GM18517 (cell line): Measurements from ENCODE around the gene ZBTB44.

Experiments
- ATAC-seq: cut with Tn5 transposase; IDR thresholded peaks from one replicate; pipeline ENCODE4 v1.9.1; 2021; ENCODE audit warnings: mild to moderate bottlenecking, moderate library complexity; ENCODE audit not compliant: unreplicated experiment

The ZBTB44 gene

DNA sequence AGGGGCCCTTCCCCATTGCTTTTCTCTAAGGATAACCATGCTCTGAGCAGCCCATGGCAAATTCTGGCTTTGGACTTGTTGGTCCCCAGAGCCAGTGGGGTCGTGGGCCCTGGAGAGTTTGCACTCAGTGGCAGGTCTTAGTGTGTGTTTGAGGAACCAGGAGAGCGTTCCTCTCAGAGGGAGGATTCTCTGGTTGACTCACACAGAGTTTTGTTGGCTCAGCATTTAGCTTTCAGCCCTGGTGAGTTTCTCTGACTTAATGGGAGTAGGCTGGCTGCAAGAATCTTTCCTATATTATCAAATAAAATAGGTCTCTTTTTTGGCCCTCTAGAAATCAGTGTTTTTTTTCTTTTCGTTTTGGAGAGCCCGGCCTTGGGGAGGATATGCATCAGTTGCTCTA, 134.2 kb downstream of the ZBTB44 start:
- no peak for ATAC-seq

DNA sequence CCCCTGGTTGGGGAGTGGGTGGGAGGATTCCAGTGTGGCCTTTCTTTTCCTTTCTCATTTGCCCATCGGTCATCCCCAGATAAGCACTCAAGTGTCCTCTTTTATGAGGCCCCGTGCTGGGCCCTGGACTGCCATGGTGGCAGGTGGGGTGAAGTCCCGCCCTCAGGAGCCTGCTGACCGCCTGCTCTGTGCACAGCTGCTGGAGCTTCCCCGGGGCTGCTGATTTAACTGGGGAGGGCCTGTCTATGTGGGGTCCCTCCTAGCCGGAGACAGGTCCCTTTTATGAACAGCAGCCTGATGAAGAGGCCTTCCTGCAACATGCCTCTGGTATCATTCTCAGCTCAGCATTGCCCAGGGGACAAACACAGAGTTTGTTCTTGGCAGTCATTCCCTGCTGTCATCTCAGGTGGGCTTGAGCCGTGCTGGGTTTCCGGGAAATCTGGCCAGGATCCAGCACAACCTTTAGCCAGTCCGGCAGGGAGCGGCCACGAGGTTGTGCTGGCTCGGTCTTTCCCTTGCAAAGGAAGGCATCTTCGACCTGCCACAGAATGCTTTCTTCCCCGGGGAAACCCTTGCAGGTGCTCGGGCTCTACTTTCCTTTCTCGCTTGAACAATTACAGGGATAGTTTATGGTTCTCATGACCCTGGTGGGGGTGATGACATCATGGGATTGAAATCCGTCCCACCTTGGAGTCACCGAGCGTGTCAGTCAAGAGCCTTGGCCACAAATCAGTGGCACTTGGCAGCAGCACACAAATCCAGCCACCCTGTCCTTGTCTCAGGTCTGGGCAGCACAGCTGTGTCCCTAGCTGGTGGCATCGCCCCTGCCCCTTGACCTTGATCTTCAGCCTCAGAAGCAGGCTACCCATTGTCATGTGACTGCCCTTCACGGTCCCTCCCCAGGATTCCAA, 135.1 kb downstream of the ZBTB44 start:
- no peak for ATAC-seq

DNA sequence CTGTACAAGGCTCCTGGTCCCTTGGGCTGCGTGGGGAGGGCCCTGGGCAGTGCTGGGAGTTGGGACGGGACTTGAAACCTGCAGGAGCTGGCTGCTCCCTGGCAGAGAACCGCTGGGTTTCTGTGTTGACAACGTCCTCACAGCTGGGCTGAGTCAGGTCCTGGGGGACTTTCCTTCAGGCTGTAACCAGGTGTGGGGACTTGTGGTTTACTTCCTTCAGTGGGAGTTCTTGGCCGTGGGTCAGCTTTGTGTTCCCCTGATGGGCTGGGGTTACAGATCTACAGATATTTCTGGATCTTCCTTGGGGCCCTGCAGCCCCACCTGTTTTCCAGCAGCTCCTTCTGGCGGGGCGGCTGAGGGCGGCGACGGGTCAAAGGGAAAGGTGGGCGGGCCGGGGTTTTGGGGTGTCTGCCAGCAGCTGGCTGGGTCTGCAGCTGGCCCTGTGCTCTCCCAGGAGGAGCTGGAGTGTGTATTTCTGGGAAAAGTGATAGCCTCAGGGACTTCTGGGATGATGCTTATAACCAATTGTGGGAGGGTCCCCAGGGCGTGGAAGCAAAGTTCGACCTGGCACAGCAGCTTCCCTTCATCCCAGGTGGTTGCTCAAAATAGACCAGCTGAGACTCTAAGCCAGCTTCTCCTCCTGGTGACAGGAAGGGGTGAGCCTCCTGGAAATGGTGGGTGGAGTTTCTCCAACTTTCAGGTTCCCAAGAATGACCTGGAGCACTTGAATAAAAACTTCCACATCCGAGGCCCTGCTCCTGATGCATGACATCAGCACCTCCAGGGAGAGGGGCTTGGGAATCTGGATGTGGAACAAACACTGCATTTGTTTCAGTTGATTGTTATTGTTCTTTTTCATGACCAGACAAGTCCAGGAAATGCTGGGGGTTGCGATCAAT, 136.0 kb downstream of the ZBTB44 start:
- no peak for ATAC-seq

DNA sequence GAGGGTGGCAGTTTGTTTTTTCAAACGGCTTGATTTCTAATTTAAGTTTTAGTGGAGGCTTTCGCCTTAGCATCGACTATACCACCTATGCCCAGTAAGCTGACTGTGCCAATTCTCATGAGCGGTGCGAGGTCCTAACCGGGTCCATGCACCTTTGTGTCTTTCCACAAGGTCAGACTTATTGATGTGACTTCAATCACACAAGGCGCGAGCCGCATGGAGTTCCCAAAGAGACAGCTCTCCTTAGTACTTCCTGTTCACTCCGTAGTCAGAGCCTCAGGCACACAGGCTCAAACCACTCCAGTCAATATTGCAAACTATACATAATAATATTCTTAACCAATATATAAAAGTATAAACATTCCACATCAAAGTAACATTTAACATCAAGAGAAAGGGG, 136.9 kb downstream of the ZBTB44 start:
- no peak for ATAC-seq
